ENCODE measurements around the gene OPCML.
"Not testable (repeated sequence)": the region's sequence is repeated elsewhere in the genome, so short reads cannot be mapped to it uniquely, and the experiment has no call there.

OPCML gene

GRCh38 chr11:132447761-132448160, 1084.5 kb downstream of the OPCML start:
- DNase-seq = no peak

GRCh38 chr11:132445859-132446291, 1086.4 kb downstream of the OPCML start:
- no peak for DNase-seq

- DNase-seq = no peak
These were observed 1087.4 kb downstream of the OPCML start for GRCh38 chr11:132444911-132445310.

GRCh38 chr11:132439711-132440255, 1092.5 kb downstream of the OPCML start:
- DNase-seq = no peak

GRCh38 chr11:132438418-132438817, 1093.9 kb downstream of the OPCML start:
- DNase-seq = no peak

GRCh38 chr11:132430429-132431062, 1101.8 kb downstream of the OPCML start:
- no peak for DNase-seq

GRCh38 chr11:132429685-132430084, 1102.6 kb downstream of the OPCML start:
- no peak for DNase-seq

- DNase-seq = no peak
These were observed 1104.7 kb downstream of the OPCML start for GRCh38 chr11:132427611-132428010.

GRCh38 chr11:132424433-132424832, 1107.9 kb downstream of the OPCML start:
- DNase-seq = no peak

GRCh38 chr11:132423266-132423665, 1109.0 kb downstream of the OPCML start:
- no peak for DNase-seq

- DNase-seq = no peak
These were observed 1109.6 kb downstream of the OPCML start for GRCh38 chr11:132422722-132423121.

- DNase-seq = no peak
These were observed 1110.7 kb downstream of the OPCML start for GRCh38 chr11:132421555-132421954.

GRCh38 chr11:132414451-132414850, 1117.8 kb downstream of the OPCML start:
- no peak for DNase-seq

GRCh38 chr11:132410383-132410782, 1121.9 kb downstream of the OPCML start:
- DNase-seq = no peak

GRCh38 chr11:132409573-132410355, 1122.5 kb downstream of the OPCML start:
- DNase-seq = no peak

GRCh38 chr11:132408877-132409276, 1123.4 kb downstream of the OPCML start:
- no peak for DNase-seq

GRCh38 chr11:132405728-132406127, 1126.6 kb downstream of the OPCML start:
- DNase-seq = no peak

GRCh38 chr11:132402071-132402684, 1130.1 kb downstream of the OPCML start:
- no peak for DNase-seq

GRCh38 chr11:132396318-132396717, 1136.0 kb downstream of the OPCML start:
- no peak for DNase-seq

GRCh38 chr11:132395434-132395833, 1136.9 kb downstream of the OPCML start:
- DNase-seq = no peak

- DNase-seq = no peak
These were observed 1152.8 kb downstream of the OPCML start for GRCh38 chr11:132379540-132379939.

- no peak for DNase-seq
These were observed 1158.7 kb downstream of the OPCML start for GRCh38 chr11:132373405-132374143.

GRCh38 chr11:132370114-132370513, 1162.2 kb downstream of the OPCML start:
- DNase-seq = not testable (repeated sequence)

Measured in activated gamma-delta T cell (primary cell).